Activated T-cell treated with anti-CD3 and anti-CD28 coated beads for 1 hour (primary cell): Measurements from ENCODE around the gene PILRA.
"Not testable (repeated sequence)": the region's sequence is repeated elsewhere in the genome, so short reads cannot be mapped to it uniquely, and the experiment has no call there.

Experiments
- DNase-seq: peaks from one replicate; pipeline ENCODE4 v3.0.0-alpha.2; 2020; ENCODE audit warnings: low read depth

PILRA gene

GRCh38 chr7:100373261-100373831 is at the start of gene PILRA:
Gene PILRA (plus strand): TSS chr7:100373487. CDS start chr7:100373657, 170 bp downstream.
- no peak for DNase-seq

- not testable (repeated sequence) for DNase-seq
Observed at GRCh38 chr7:100324194-100324593, 49.1 kb upstream of the PILRA start.

- DNase-seq, result not testable (repeated sequence)
Observed at GRCh38 chr7:100325671-100326070, 47.6 kb upstream of the PILRA start.

- DNase-seq, result not testable (repeated sequence)
Observed at GRCh38 chr7:100326914-100327313, 46.4 kb upstream of the PILRA start.

- DNase-seq, result peak; percentile 67
Observed at GRCh38 chr7:100335566-100336466, 37.5 kb upstream of the PILRA start.

- DNase-seq, result not testable (repeated sequence)
Observed at GRCh38 chr7:100338083-100338696, 35.1 kb upstream of the PILRA start.

- DNase-seq, result not testable (repeated sequence)
Observed at GRCh38 chr7:100341286-100341685, 32.0 kb upstream of the PILRA start.

GRCh38 chr7:100342765-100343164 is 30.5 kb upstream of the PILRA start:
- DNase-seq, result no peak

GRCh38 chr7:100344124-100344559 is 29.1 kb upstream of the PILRA start:
- DNase-seq, result not testable (repeated sequence)

GRCh38 chr7:100344560-100345287 is 28.6 kb upstream of the PILRA start:
- DNase-seq, result peak; percentile 54

GRCh38 chr7:100345288-100345672 is 28.0 kb upstream of the PILRA start:
- DNase-seq, result peak; percentile 63

GRCh38 chr7:100346921-100347320 is 26.4 kb upstream of the PILRA start:
- no peak for DNase-seq

- no peak for DNase-seq
Observed at GRCh38 chr7:100348805-100349204, 24.5 kb upstream of the PILRA start.

- no peak for DNase-seq
Observed at GRCh38 chr7:100349757-100350156, 23.5 kb upstream of the PILRA start.

GRCh38 chr7:100351657-100352058 is 21.6 kb upstream of the PILRA start:
- DNase-seq, result no peak

- not testable (repeated sequence) for DNase-seq
Observed at GRCh38 chr7:100352230-100352781, 21.0 kb upstream of the PILRA start.

- DNase-seq, result no peak
Observed at GRCh38 chr7:100352984-100353684, 20.2 kb upstream of the PILRA start.

GRCh38 chr7:100353685-100354330 is 19.5 kb upstream of the PILRA start:
- no peak for DNase-seq

- DNase-seq, result no peak
Observed at GRCh38 chr7:100356416-100357068, 16.7 kb upstream of the PILRA start.

GRCh38 chr7:100357131-100357561 is 16.1 kb upstream of the PILRA start:
- DNase-seq, result no peak
